B cell (primary cell): ENCODE measurements around the gene PNPLA3. TPM values are rescaled to one million over a fixed set of nuclear protein-coding genes. Genes with fewer than 3 reads are reported as not detected.

Experiments used
- ATAC-seq: fragments of 200-7000 bp; cut with Tn5 transposase; one replicate; pipeline ENCODE4 v1.10.0; 2021; ENCODE audit warnings: low read depth, mild to moderate bottlenecking, moderate number of reproducible peaks, moderate library complexity
- CTCF ChIA-PET: fragments of 350-600 bp; sonication (Branson Sonifier 250); formaldehyde crosslinking; loops from one replicate; lab custom pipeline; 2021; ENCODE audit warnings: antibody characterized with exemption, inconsistent platforms; lab: Charles Lee
- POLR2A ChIA-PET: fragments of 350-600 bp; sonication (Branson Sonifier 250); formaldehyde crosslinking; loops from one replicate; lab custom pipeline; 2021; ENCODE audit warnings: antibody characterized with exemption; lab: Charles Lee
- DNase-seq: peaks from one replicate; pipeline ENCODE4 v3.0.0; 2013
- H2AFZ ChIP-seq: 2 replicates; pipeline ENCODE4 v1.6.1; 2012; ENCODE audit warnings: mild to moderate bottlenecking, low read depth, low read length; ENCODE audit not compliant: insufficient read depth, poor library complexity, severe bottlenecking
- H3K27ac ChIP-seq, 2 donors: 1 replicate in 1 of 2; 2 replicates in 1 of 2; pipeline ENCODE4 v1.5.1; 2012 to 2013; ENCODE audit warnings: low read length in 2 of 2, mild to moderate bottlenecking in 2 of 2, moderate library complexity in 1 of 2
- H3K27me3 ChIP-seq, 4 experiments: fragments of 200-600 bp in 1 of 4; sonication (generic) in 1 of 4; replicated peaks in 1 of 4; 1 replicate in 2 of 4; 2 replicates in 2 of 4; pipeline versions ENCODE4 v1.6.1 to v1.7.0; 2013 to 2016; ENCODE audit warnings: low read length in 3 of 4, mild to moderate bottlenecking in 2 of 4, mixed read lengths in 1 of 4, moderate library complexity in 1 of 4; ENCODE audit not compliant: insufficient read depth in 4 of 4, control insufficient read depth in 3 of 4; ENCODE audit errors: control extremely low read depth in 1 of 4
- H3K36me3 ChIP-seq, 2 experiments: replicated peaks in 1 of 2; 1 replicate in 1 of 2; 2 replicates in 1 of 2; pipeline versions ENCODE4 v1.6.1 to v1.7.1; 2013; ENCODE audit warnings: low read length in 1 of 2; ENCODE audit not compliant: insufficient read depth in 2 of 2, control insufficient read depth in 1 of 2; ENCODE audit errors: control extremely low read depth in 1 of 2, extremely low read depth in 1 of 2
- H3K4me1 ChIP-seq, 2 donors: fragments of 200-600 bp in 1 of 2; sonication (generic) in 1 of 2; 1 replicate in 1 of 2; 2 replicates in 1 of 2; pipeline versions ENCODE4 v1.5.1 to v1.6.1; 2013 to 2017; ENCODE audit warnings: low read length in 2 of 2; ENCODE audit not compliant: control insufficient read depth in 2 of 2, insufficient read depth in 2 of 2
- H3K4me2 ChIP-seq: replicated peaks from 2 replicates; pipeline ENCODE3; 2012; ENCODE audit warnings: mild to moderate bottlenecking, low read depth, low read length; ENCODE audit not compliant: poor library complexity, severe bottlenecking
- H3K4me3 ChIP-seq, 5 experiments: fragments of 200-600 bp in 1 of 5; sonication (generic) in 1 of 5; 1 replicate in 3 of 5; 2 replicates in 2 of 5; pipeline versions ENCODE4 v1.5.1 to v1.7.0; 2011 to 2016; ENCODE audit warnings: low read length in 4 of 5, mild to moderate bottlenecking in 4 of 5, low read depth in 2 of 5, control low read depth in 1 of 5, moderate library complexity in 1 of 5; ENCODE audit not compliant: insufficient read depth in 1 of 5; ENCODE audit errors: control extremely low read depth in 1 of 5, extremely low read depth in 1 of 5
- H3K79me2 ChIP-seq: fragments of 200-600 bp; sonication (generic); one replicate; pipeline ENCODE4 v1.6.0; 2016; ENCODE audit warnings: low read length; ENCODE audit not compliant: control insufficient read depth, insufficient read depth
- H3K9ac ChIP-seq: fragments of 200-600 bp; sonication (generic); 2 replicates; pipeline ENCODE4 v1.6.1; 2017; ENCODE audit warnings: mild to moderate bottlenecking, low read length, moderate library complexity
- H3K9me3 ChIP-seq, 3 donors: one replicate each; pipeline versions ENCODE4 v1.6.1 to v1.7.1; 2013; ENCODE audit warnings: low read length in 2 of 3; ENCODE audit not compliant: control insufficient read depth in 2 of 3, insufficient read depth in 1 of 3; ENCODE audit errors: control extremely low read depth in 1 of 3
- H4K20me1 ChIP-seq: 2 replicates; pipeline ENCODE4 v1.6.0; 2012; ENCODE audit warnings: mild to moderate bottlenecking, low read length; ENCODE audit not compliant: insufficient read depth, control insufficient read depth, poor library complexity, severe bottlenecking
- H3K27ac Mint-ChIP-seq: one replicate; pipeline ENCODE4 v1.8.0; 2021; ENCODE audit warnings: mixed read lengths
- H3K27me3 Mint-ChIP-seq: one replicate; pipeline ENCODE4 v1.8.0; 2021; ENCODE audit warnings: mixed read lengths
- H3K4me1 Mint-ChIP-seq: one replicate; pipeline ENCODE4 v1.8.0; 2021; ENCODE audit warnings: mixed read lengths
- H3K4me3 Mint-ChIP-seq: one replicate; pipeline ENCODE4 v1.8.0; 2021; ENCODE audit warnings: mixed read lengths
- H3K9me3 Mint-ChIP-seq: one replicate; pipeline ENCODE4 v1.8.0; 2022; ENCODE audit warnings: mixed read lengths; ENCODE audit not compliant: insufficient read depth
- CTCF ChIP-seq: fragments of 200-600 bp; IDR thresholded peaks from one replicate; pipeline ENCODE4 v1.8.0; 2022; ENCODE audit warnings: antibody characterized with exemption, mild to moderate bottlenecking
- EZH2 ChIP-seq: IDR thresholded peaks from 2 replicates; pipeline ENCODE4 v1.6.1; 2012; ENCODE audit warnings: borderline replicate concordance, low read depth, mild to moderate bottlenecking, moderate library complexity, low read length; ENCODE audit not compliant: insufficient read depth, poor library complexity, severe bottlenecking
- WGBS: methylation state at CpG from one replicate; pipeline ENCODE4 v1.1.5; 2013; ENCODE audit warnings: missing lambda C conversion rate; ENCODE audit not compliant: insufficient coverage; 5-methylcytosine and 5-hydroxymethylcytosine counted together
- intact Hi-C: fragments of 100-400 bp; cut with micrococcal nuclease; formaldehyde crosslinking; loops from one replicate; pipeline ENCODE4 v1.10.0; 2022
- polyA plus RNA-seq: library from polyadenylated mRNA; depleted of rRNA; stranded (reverse); fragments of >200 nt; gene quantifications from 2 replicates; pipeline ENCODE4 v1.2.3, GENCODE V29; 2012
- total RNA-seq, 2 donors: library from RNA; stranded (reverse); fragments of 120-200 nt in 1 of 2; gene quantifications; 1 replicate in 1 of 2; 2 replicates in 1 of 2; pipeline versions ENCODE4 v1.2.3 to v1.2.4, GENCODE V29; 2013 to 2022

The PNPLA3 gene
- total and polyA plus RNA-seq, 2 donors (not counting 1 experiment from before 2014, with no cell fraction given), result 0.15 TPM; not detected in 1

GRCh38 chr22:43951966-43952365, 28.4 kb downstream of the PNPLA3 start:
- Mint-ChIP-seq H3K27me3 (peaks cover 4% of the 10 kb centered on the region), H3K9me3 (no peaks in the 10 kb centered on the region), H3K4me3 (no peak overlapping the region), H3K4me1 (peaks cover 30% of the 10 kb centered on the region), H3K27ac (no peak overlapping the region)
- ChIA-PET POLR2A (interaction anchor here (0.6 kb wide), 1 partner anchor 229 kb away, joined by 3 read pairs; the partner anchor contains the start of gene PARVG), CTCF (interaction anchor here (1.0 kb wide), 1 partner anchor 134 kb away, joined by 3 read pairs; no protein-coding TSS in a partner anchor)
- WGBS, result 60% methylated on average over 7 of the region's 7 CpGs
- ATAC-seq (no peak), DNase-seq (no peak)
- H3K27me3 ChIP-seq, result peaks cover 0 to 4% (median 0%) of the 10 kb centered on the region in 4 experiments
- H3K9ac ChIP-seq, result no peak overlapping the region
- H3K27ac ChIP-seq, result no peak overlapping the region
- H3K79me2 ChIP-seq, result peaks cover 15% of the 10 kb centered on the region
- no peak overlapping the region for H3K4me2 ChIP-seq
- no peak overlapping the region for H3K4me3 ChIP-seq
- TF ChIP-seq CTCF, result no peak
- TF ChIP-seq EZH2, result no peak
- no peaks in the 10 kb centered on the region for H3K9me3 ChIP-seq
- H4K20me1 ChIP-seq, result peaks cover 6% of the 10 kb centered on the region
- H3K36me3 ChIP-seq, result no peaks in the 10 kb centered on the region
- intact Hi-C loops, result no loop called here
- no peak overlapping the region for H2AFZ ChIP-seq
- peaks cover 18 to 23% of the 10 kb centered on the region in 2 donors for H3K4me1 ChIP-seq
